NCI-H69 (cell line): ENCODE measurements around the gene PKNOX2.

Experiments
- DNase-seq: peaks from one replicate; lab custom pipeline; 2025; lab: John Stamatoyannopoulos, UW

The PKNOX2 gene

GRCh38 chr11:125164422-125165110 is at the start of gene PKNOX2:
Gene PKNOX2 (plus strand): TSS chr11:125164751. CDS start chr11:125351306, 186,555 bp downstream.
- DNase-seq = peak; percentile 81

- DNase-seq = no peak
Observed at GRCh38 chr11:125117429-125117828, 47.1 kb upstream of the PKNOX2 start.

GRCh38 chr11:125123194-125123946 is 41.2 kb upstream of the PKNOX2 start:
- DNase-seq = no peak

- peak; percentile 70 for DNase-seq
Observed at GRCh38 chr11:125123947-125124617, 40.5 kb upstream of the PKNOX2 start.

GRCh38 chr11:125124618-125124992 is 39.9 kb upstream of the PKNOX2 start:
- no peak for DNase-seq

- no peak for DNase-seq
Observed at GRCh38 chr11:125128450-125128849, 36.1 kb upstream of the PKNOX2 start.

GRCh38 chr11:125129316-125129993 is 35.1 kb upstream of the PKNOX2 start:
- DNase-seq = no peak

- no peak for DNase-seq
Observed at GRCh38 chr11:125132071-125132470, 32.5 kb upstream of the PKNOX2 start.

- no peak for DNase-seq
Observed at GRCh38 chr11:125132596-125132995, 32.0 kb upstream of the PKNOX2 start.

- DNase-seq = no peak
Observed at GRCh38 chr11:125136001-125136400, 28.6 kb upstream of the PKNOX2 start.

GRCh38 chr11:125138966-125139365 is 25.6 kb upstream of the PKNOX2 start:
- no peak for DNase-seq

GRCh38 chr11:125139778-125140177 is 24.8 kb upstream of the PKNOX2 start:
- DNase-seq = no peak

GRCh38 chr11:125140233-125140632 is 24.3 kb upstream of the PKNOX2 start:
- peak; percentile 23 for DNase-seq

- no peak for DNase-seq
Observed at GRCh38 chr11:125141178-125141577, 23.4 kb upstream of the PKNOX2 start.

GRCh38 chr11:125141686-125142535 is 22.6 kb upstream of the PKNOX2 start:
- DNase-seq = peak; percentile 19

- no peak for DNase-seq
Observed at GRCh38 chr11:125146232-125146631, 18.3 kb upstream of the PKNOX2 start.

- no peak for DNase-seq
Observed at GRCh38 chr11:125147280-125147679, 17.3 kb upstream of the PKNOX2 start.

GRCh38 chr11:125148011-125148410 is 16.5 kb upstream of the PKNOX2 start:
- no peak for DNase-seq

- no peak for DNase-seq
Observed at GRCh38 chr11:125148743-125149142, 15.8 kb upstream of the PKNOX2 start.

- DNase-seq = no peak
Observed at GRCh38 chr11:125153837-125154236, 10.7 kb upstream of the PKNOX2 start.

- no peak for DNase-seq
Observed at GRCh38 chr11:125154378-125155099, 10.0 kb upstream of the PKNOX2 start.
